Heart left ventricle (tissue), 13 donors: ENCODE data around the gene DNM3.

Source experiments
- CTCF ChIP-seq, 12 donors: fragments of 200-600 bp; sonication (generic) in 4 of 12; IDR thresholded peaks; one replicate each; pipeline versions ENCODE4 v1.5.0 to v1.8.0; 2018 to 2022; ENCODE audit warnings: antibody characterized with exemption in 12 of 12, mild to moderate bottlenecking in 5 of 12
- POLR2A ChIP-seq, 2 donors: fragments of 450-650 bp; IDR thresholded peaks; one replicate each; pipeline ENCODE4 v1.6.1; 2017; ENCODE audit warnings: antibody characterized with exemption in 2 of 2, mild to moderate bottlenecking in 2 of 2, moderate library complexity in 2 of 2
- donor health status: ischemic (EF 13 %, LVEDD 7.1; RV severe dilation, severe dysfunction).
- donor health status: DM: no; HTN: yes; CAD: no.
- donor health status: DM: no; HTN: no; CAD: no.
- donor health status: ischemic (EF 25% LVEDD 6.9; RV normal size, moderate dysfunction).
- donor health status: ischemic (EF 25% LVEDD 5.7; RV mildly dilated, moderate dysfunction).
- donor health status: ischemic (EF 35%, LVEDD 5.7; RV mildly dilated, moderate dysfunction).
- donor health status: nonischemic (EF 11% LVEDD 7.7; RV severe dilation, severe dysfunction).
- donor health status: DM: yes; HTN: yes; CAD: no.
- donor health status: PGD.
- donor health status: ischemic (EF 29% LVEDD 5.4; RV normal size, mild dysfunction).
- donor health status: nonischemic (EF 23%, LVEDD 6.1; RV moderate dilation, normal function).

GRCh38 chr1:172388490-172388889 lies 547.2 kb downstream of the DNM3 start:
- no peak for TF ChIP-seq CTCF (IDR thresholded peaks at IDR 0.05)
- TF ChIP-seq POLR2A (IDR thresholded peaks at IDR 0.05) = no peak
